Vagina (tissue), 2 donors: ENCODE data around the gene PLAU. TPM values are rescaled to one million over a fixed set of nuclear protein-coding genes. Genes with fewer than 3 reads are reported as not detected.
"Not testable (repeated sequence)": the region's sequence is repeated elsewhere in the genome, so short reads cannot be mapped to it uniquely, and the experiment has no call there.

ENCODE experiments used
- DNase-seq, 2 donors: peaks; one replicate each; pipeline ENCODE4 v3.0.0-alpha.2; 2017; ENCODE audit errors: extremely low spot score in 2 of 2
- H3K27ac ChIP-seq: fragments of 200-600 bp; sonication (generic); one replicate; pipeline ENCODE4 v1.5.1; 2019
- H3K27me3 ChIP-seq: fragments of 200-600 bp; sonication (generic); one replicate; pipeline ENCODE4 v1.5.1; 2019
- H3K36me3 ChIP-seq, 2 donors: fragments of 200-600 bp; sonication (generic); one replicate each; pipeline ENCODE4 v1.5.1; 2017 to 2019
- H3K4me1 ChIP-seq: fragments of 200-600 bp; sonication (generic); one replicate; pipeline ENCODE4 v1.5.1; 2019
- H3K4me3 ChIP-seq, 2 donors: fragments of 200-600 bp; sonication (generic); 1 replicate in 1 of 2; 2 replicates in 1 of 2; pipeline ENCODE4 v1.5.1; 2016 to 2019
- H3K9me3 ChIP-seq: fragments of 200-600 bp; sonication (generic); one replicate; pipeline ENCODE4 v1.5.1; 2019
- CTCF ChIP-seq, 3 experiments: fragments of 450-650 bp in 2 of 3; fragments of 200-600 bp in 1 of 3; sonication (generic) in 1 of 3; IDR thresholded peaks; one replicate each; pipeline ENCODE4 v1.5.1; 2017 to 2019; ENCODE audit warnings: antibody characterized with exemption in 3 of 3, mild to moderate bottlenecking in 2 of 3, moderate library complexity in 2 of 3
- POLR2A ChIP-seq, 2 donors: fragments of 450-650 bp; IDR thresholded peaks; one replicate each; pipeline ENCODE4 v1.6.1; 2017; ENCODE audit warnings: antibody characterized with exemption in 2 of 2, mild to moderate bottlenecking in 2 of 2, moderate library complexity in 2 of 2
- POLR2AphosphoS5 ChIP-seq, 2 donors: sonication (generic); formaldehyde crosslinking; IDR thresholded peaks; one replicate each; pipeline ENCODE4 v1.9.0; 2017; ENCODE audit warnings: antibody characterized with exemption in 2 of 2, mild to moderate bottlenecking in 2 of 2, low read depth in 1 of 2; ENCODE audit not compliant: insufficient read depth in 1 of 2
- intact Hi-C: fragments of 100-400 bp; cut with DNase I; formaldehyde crosslinking; loops from one replicate; pipeline ENCODE4 v1.15.1; 2023
- total RNA-seq: library from RNA; depleted of rRNA; stranded (reverse); fragments of >200 nt; gene quantifications from one replicate; pipeline ENCODE4 v1.2.3, GENCODE V29; 2016

The PLAU gene
- total RNA-seq, 1 donor from 2014 or later, result 18.2 TPM

GRCh38 chr10:73916761-73917470 lies 6.0 kb downstream of the PLAU start:
- Histone ChIP-seq H3K4me1 (peaks cover 48% of the 10 kb centered on the region), H3K27ac (peak overlapping the region; percentile 41)
- intact Hi-C loops, result no loop called here

GRCh38 chr10:73917566-73918305 lies 6.8 kb downstream of the PLAU start:
- Histone ChIP-seq H3K4me1 (peaks cover 40% of the 10 kb centered on the region), H3K9me3 (no peaks in the 10 kb centered on the region), H3K36me3 (peaks cover 0 to 9% of the 10 kb centered on the region in 2 donors), H3K27me3 (no peaks in the 10 kb centered on the region), H3K27ac (peak overlapping the region; percentile 11), H3K4me3 (no peak overlapping the region)
- DNase-seq, result no peak
- TF ChIP-seq CTCF (IDR thresholded peaks at IDR 0.05) (no peak), POLR2A (IDR thresholded peaks at IDR 0.05) (no peak), POLR2AphosphoS5 (IDR thresholded peaks at IDR 0.05; ENCODE audit: insufficient read depth in 1 of 2, low read depth in 1 of 2) (no peak)
- intact Hi-C loops, result no loop called here

More at GRCh38 chr10:73916761-73917470, 6.0 kb downstream of the PLAU start:
- Histone ChIP-seq H3K4me3 (no peak overlapping the region), H3K36me3 (peaks cover 0 to 9% of the 10 kb centered on the region in 2 donors), H3K27me3 (no peaks in the 10 kb centered on the region), H3K9me3 (no peaks in the 10 kb centered on the region)
- TF ChIP-seq CTCF (IDR thresholded peaks at IDR 0.05), result no peak
- TF ChIP-seq POLR2A (IDR thresholded peaks at IDR 0.05), result no peak
- TF ChIP-seq POLR2AphosphoS5 (IDR thresholded peaks at IDR 0.05; ENCODE audit: insufficient read depth in 1 of 2, low read depth in 1 of 2), result no peak
- DNase-seq, result no peak

GRCh38 chr10:73919481-73919880 lies 8.5 kb downstream of the PLAU start:
- intact Hi-C loops, H3K9me3 ChIP-seq, H3K27me3 ChIP-seq, H3K36me3 ChIP-seq, H3K4me3 ChIP-seq, DNase-seq: not testable (repeated sequence)
- H3K27ac ChIP-seq, result peak overlapping the region; percentile 63
- peaks cover 39% of the 10 kb centered on the region for H3K4me1 ChIP-seq

GRCh38 chr10:73920089-73920488 lies 9.2 kb downstream of the PLAU start:
- TF ChIP-seq POLR2AphosphoS5 (IDR thresholded peaks at IDR 0.05; ENCODE audit: insufficient read depth in 1 of 2, low read depth in 1 of 2) (peak in 1 of 2 donors; percentile 65), CTCF (IDR thresholded peaks at IDR 0.05) (no peak), POLR2A (IDR thresholded peaks at IDR 0.05) (no peak)
- Histone ChIP-seq H3K27ac (peak overlapping the region; percentile 63), H3K4me3 (no peak overlapping the region), H3K4me1 (peaks cover 39% of the 10 kb centered on the region), H3K9me3 (no peaks in the 10 kb centered on the region), H3K36me3 (peaks cover 0 to 9% of the 10 kb centered on the region in 2 donors), H3K27me3 (no peaks in the 10 kb centered on the region)
- DNase-seq, result no peak
- intact Hi-C loops, result no loop called here

GRCh38 chr10:73922007-73922863 lies 11.3 kb downstream of the PLAU start:
- Histone ChIP-seq H3K4me1 (peaks cover 28% of the 10 kb centered on the region), H3K4me3 (no peak overlapping the region), H3K27ac (no peak overlapping the region), H3K9me3 (no peaks in the 10 kb centered on the region), H3K27me3 (no peaks in the 10 kb centered on the region), H3K36me3 (no peaks in the 10 kb centered on the region)
- no peak for DNase-seq
- TF ChIP-seq CTCF (IDR thresholded peaks at IDR 0.05), result no peak
- no peak for TF ChIP-seq POLR2A (IDR thresholded peaks at IDR 0.05)
- TF ChIP-seq POLR2AphosphoS5 (IDR thresholded peaks at IDR 0.05; ENCODE audit: insufficient read depth in 1 of 2, low read depth in 1 of 2), result no peak
- intact Hi-C loops, result no loop called here
